Measurements from ENCODE around the gene MEOX1.

The MEOX1 gene

GRCh38 chr17:43695970-43696865 lies 34.5 kb upstream of the MEOX1 start:
- Histone ChIP-seq H2BK5ac (ENCODE audit: low read length) (no peak overlapping the region), H2BK120ac (ENCODE audit: low read depth, low read length) (no peak overlapping the region), H3K4me1 (ENCODE audit: control insufficient read depth, low read depth, low read length) (no peaks in the 10 kb centered on the region), H3K18ac (ENCODE audit: low read length) (no peak overlapping the region), H3K9ac (ENCODE audit: low read length) (no peak overlapping the region), H3K4me3 (ENCODE audit: low read length) (no peak overlapping the region), H3K27ac (ENCODE audit: low read depth, low read length) (no peak overlapping the region), H4K5ac (ENCODE audit: low read length) (no peak overlapping the region), H3K23ac (ENCODE audit: low read length) (no peak overlapping the region), H3K79me1 (ENCODE audit: low read length) (no peaks in the 10 kb centered on the region), H2AK5ac (ENCODE audit: low read length) (no peak overlapping the region), H4K8ac (ENCODE audit: low read depth, low read length) (no peak overlapping the region), H3K56ac (ENCODE audit: low read length) (no peak overlapping the region), H3K79me2 (ENCODE audit: control insufficient read depth, insufficient read depth, low read length) (no peaks in the 10 kb centered on the region), H3K36me3 (ENCODE audit: control insufficient read depth, insufficient read depth, low read length) (no peaks in the 10 kb centered on the region), H3K4me2 (ENCODE audit: low read length) (no peak overlapping the region), H2BK15ac (replicated peaks; ENCODE audit: low read depth) (no peak overlapping the region), H3K27me3 (ENCODE audit: insufficient read depth, low read length, poor library complexity) (no peaks in the 10 kb centered on the region), H3K4ac (ENCODE audit: low read depth, low read length) (no peak overlapping the region)
- WGBS (ENCODE audit: extremely low coverage, insufficient coverage, low lambda C conversion rate): no CpG with 5 or more reads among the region's 12 CpGs
- DNase-seq: no peak

- H3K4me2 ChIP-seq (ENCODE audit: low read length): no peak overlapping the region
- H4K5ac ChIP-seq (ENCODE audit: low read length): no peak overlapping the region
- no peak overlapping the region for H3K18ac ChIP-seq (ENCODE audit: low read length)
- no peaks in the 10 kb centered on the region for H3K79me1 ChIP-seq (ENCODE audit: low read length)
- H3K9ac ChIP-seq (ENCODE audit: low read length): no peak overlapping the region
- H3K4ac ChIP-seq (ENCODE audit: low read depth, low read length): no peak overlapping the region
- peak; percentile 91 for DNase-seq
- no peak overlapping the region for H2AK5ac ChIP-seq (ENCODE audit: low read length)
- H2BK15ac ChIP-seq (replicated peaks; ENCODE audit: low read depth): no peak overlapping the region
- H4K8ac ChIP-seq (ENCODE audit: low read depth, low read length): no peak overlapping the region
- H3K79me2 ChIP-seq (ENCODE audit: control insufficient read depth, insufficient read depth, low read length): no peaks in the 10 kb centered on the region
- H3K56ac ChIP-seq (ENCODE audit: low read length): no peak overlapping the region
- no peak overlapping the region for H2BK5ac ChIP-seq (ENCODE audit: low read length)
- H3K27me3 ChIP-seq (ENCODE audit: insufficient read depth, low read length, poor library complexity): no peaks in the 10 kb centered on the region
- no peak overlapping the region for H2BK120ac ChIP-seq (ENCODE audit: low read depth, low read length)
- H3K4me1 ChIP-seq (ENCODE audit: control insufficient read depth, low read depth, low read length): no peaks in the 10 kb centered on the region
- H3K4me3 ChIP-seq (ENCODE audit: low read length): no peak overlapping the region
- no peak overlapping the region for H3K23ac ChIP-seq (ENCODE audit: low read length)
- no CpG with 5 or more reads among the region's 11 CpGs for WGBS (ENCODE audit: extremely low coverage, insufficient coverage, low lambda C conversion rate)
- H3K36me3 ChIP-seq (ENCODE audit: control insufficient read depth, insufficient read depth, low read length): no peaks in the 10 kb centered on the region
- H3K27ac ChIP-seq (ENCODE audit: low read depth, low read length): no peak overlapping the region
These were observed 32.6 kb upstream of the MEOX1 start for GRCh38 chr17:43694081-43694870.

- H2BK15ac ChIP-seq (replicated peaks; ENCODE audit: low read depth): no peak overlapping the region
- no peak overlapping the region for H3K4me2 ChIP-seq (ENCODE audit: low read length)
- H4K8ac ChIP-seq (ENCODE audit: low read depth, low read length): no peak overlapping the region
- H4K5ac ChIP-seq (ENCODE audit: low read length): no peak overlapping the region
- no peak overlapping the region for H3K4ac ChIP-seq (ENCODE audit: low read depth, low read length)
- no peak overlapping the region for H3K18ac ChIP-seq (ENCODE audit: low read length)
- no peaks in the 10 kb centered on the region for H3K36me3 ChIP-seq (ENCODE audit: control insufficient read depth, insufficient read depth, low read length)
- H3K23ac ChIP-seq (ENCODE audit: low read length): no peak overlapping the region
- no peak overlapping the region for H3K4me3 ChIP-seq (ENCODE audit: low read length)
- H2AK5ac ChIP-seq (ENCODE audit: low read length): no peak overlapping the region
- DNase-seq: no peak
- H2BK5ac ChIP-seq (ENCODE audit: low read length): no peak overlapping the region
- whole genome bisulfite sequencing (ENCODE audit: extremely low coverage, insufficient coverage, low lambda C conversion rate): no CpG with 5 or more reads among the region's 6 CpGs
- no peaks in the 10 kb centered on the region for H3K79me2 ChIP-seq (ENCODE audit: control insufficient read depth, insufficient read depth, low read length)
- no peaks in the 10 kb centered on the region for H3K4me1 ChIP-seq (ENCODE audit: control insufficient read depth, low read depth, low read length)
- peak overlapping the region; percentile 7 for H3K56ac ChIP-seq (ENCODE audit: low read length)
- H3K27ac ChIP-seq (ENCODE audit: low read depth, low read length): no peak overlapping the region
- no peaks in the 10 kb centered on the region for H3K79me1 ChIP-seq (ENCODE audit: low read length)
- H2BK120ac ChIP-seq (ENCODE audit: low read depth, low read length): no peak overlapping the region
- no peaks in the 10 kb centered on the region for H3K27me3 ChIP-seq (ENCODE audit: insufficient read depth, low read length, poor library complexity)
- H3K9ac ChIP-seq (ENCODE audit: low read length): no peak overlapping the region
These were observed 29.6 kb upstream of the MEOX1 start for GRCh38 chr17:43691317-43691693.

- H4K5ac ChIP-seq (ENCODE audit: low read length): no peak overlapping the region
- no CpG with 5 or more reads among the region's 9 CpGs for WGBS (ENCODE audit: extremely low coverage, insufficient coverage, low lambda C conversion rate)
- H2AK5ac ChIP-seq (ENCODE audit: low read length): no peak overlapping the region
- no peak for DNase-seq
- no peak overlapping the region for H3K56ac ChIP-seq (ENCODE audit: low read length)
- no peak overlapping the region for H4K8ac ChIP-seq (ENCODE audit: low read depth, low read length)
- no peak overlapping the region for H3K4me3 ChIP-seq (ENCODE audit: low read length)
- no peaks in the 10 kb centered on the region for H3K27me3 ChIP-seq (ENCODE audit: insufficient read depth, low read length, poor library complexity)
- no peak overlapping the region for H3K23ac ChIP-seq (ENCODE audit: low read length)
- no peaks in the 10 kb centered on the region for H3K79me1 ChIP-seq (ENCODE audit: low read length)
- H3K4ac ChIP-seq (ENCODE audit: low read depth, low read length): no peak overlapping the region
- no peak overlapping the region for H2BK5ac ChIP-seq (ENCODE audit: low read length)
- H3K27ac ChIP-seq (ENCODE audit: low read depth, low read length): no peak overlapping the region
- no peaks in the 10 kb centered on the region for H3K4me1 ChIP-seq (ENCODE audit: control insufficient read depth, low read depth, low read length)
- H3K18ac ChIP-seq (ENCODE audit: low read length): no peak overlapping the region
- H2BK120ac ChIP-seq (ENCODE audit: low read depth, low read length): no peak overlapping the region
- no peak overlapping the region for H3K9ac ChIP-seq (ENCODE audit: low read length)
- H2BK15ac ChIP-seq (replicated peaks; ENCODE audit: low read depth): no peak overlapping the region
- H3K79me2 ChIP-seq (ENCODE audit: control insufficient read depth, insufficient read depth, low read length): no peaks in the 10 kb centered on the region
- H3K4me2 ChIP-seq (ENCODE audit: low read length): no peak overlapping the region
- H3K36me3 ChIP-seq (ENCODE audit: control insufficient read depth, insufficient read depth, low read length): no peaks in the 10 kb centered on the region
These were observed 29.0 kb upstream of the MEOX1 start for GRCh38 chr17:43690624-43691316.

- Histone ChIP-seq H3K79me1 (ENCODE audit: low read length) (no peaks in the 10 kb centered on the region), H3K4me2 (ENCODE audit: low read length) (no peak overlapping the region), H3K4me1 (ENCODE audit: control insufficient read depth, low read depth, low read length) (no peaks in the 10 kb centered on the region), H3K4me3 (ENCODE audit: low read length) (no peak overlapping the region), H3K56ac (ENCODE audit: low read length) (no peak overlapping the region), H4K8ac (ENCODE audit: low read depth, low read length) (no peak overlapping the region), H3K23ac (ENCODE audit: low read length) (no peak overlapping the region), H3K36me3 (ENCODE audit: control insufficient read depth, insufficient read depth, low read length) (no peaks in the 10 kb centered on the region), H2AK5ac (ENCODE audit: low read length) (no peak overlapping the region), H3K4ac (ENCODE audit: low read depth, low read length) (no peak overlapping the region), H2BK5ac (ENCODE audit: low read length) (no peak overlapping the region), H2BK15ac (replicated peaks; ENCODE audit: low read depth) (no peak overlapping the region), H3K18ac (ENCODE audit: low read length) (no peak overlapping the region), H2BK120ac (ENCODE audit: low read depth, low read length) (no peak overlapping the region), H4K5ac (ENCODE audit: low read length) (no peak overlapping the region), H3K79me2 (ENCODE audit: control insufficient read depth, insufficient read depth, low read length) (no peaks in the 10 kb centered on the region), H3K9ac (ENCODE audit: low read length) (no peak overlapping the region), H3K27ac (ENCODE audit: low read depth, low read length) (no peak overlapping the region), H3K27me3 (ENCODE audit: insufficient read depth, low read length, poor library complexity) (no peaks in the 10 kb centered on the region)
- no CpG with 5 or more reads among the region's 6 CpGs for WGBS (ENCODE audit: extremely low coverage, insufficient coverage, low lambda C conversion rate)
- DNase-seq: no peak
These were observed 28.1 kb upstream of the MEOX1 start for GRCh38 chr17:43689814-43690213.
